Measurements from ENCODE around the gene ADK. TPM values are rescaled to one million over a fixed set of nuclear protein-coding genes. Genes with fewer than 3 reads are reported as not detected.

ADK gene
- polyA plus RNA-seq, 4 donors: 7.2 to 32.3 (median 16.1) TPM

DNA sequence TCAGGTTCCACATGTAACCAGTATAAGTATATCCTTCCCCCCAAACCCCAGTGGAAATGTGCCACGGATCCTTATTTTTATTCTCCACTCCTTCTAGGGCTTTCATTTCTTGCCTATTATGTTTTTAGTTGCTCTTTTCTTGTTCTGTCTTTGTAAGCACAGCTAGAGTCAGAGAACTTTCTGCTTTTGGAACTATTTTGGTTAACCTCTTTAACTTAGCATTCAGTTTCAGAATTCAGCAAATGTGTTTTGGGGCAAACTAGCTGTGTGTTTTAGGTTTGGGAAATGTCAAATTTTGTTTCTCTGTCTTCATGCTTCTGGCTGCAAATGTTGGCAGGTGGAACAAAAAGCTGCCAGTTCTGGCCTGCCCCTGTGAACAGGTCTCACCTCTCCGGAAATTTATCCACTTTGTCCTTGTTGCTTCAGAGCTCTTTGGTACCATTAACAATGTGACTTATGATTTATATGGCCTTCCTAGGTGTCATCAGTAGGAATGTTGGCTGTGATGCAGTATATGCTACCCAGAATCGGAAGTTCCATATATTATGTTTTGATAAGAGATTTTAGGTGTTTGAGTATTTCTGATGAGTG, 156.1 kb downstream of the ADK start:
- WGBS, 3 donors: 82 to 89% (median 89%) methylated on average over 3 of the region's 3 CpGs
- no peaks in the 10 kb centered on the region for H3K36me3 ChIP-seq (ENCODE audit: control insufficient read depth in 3 of 3, insufficient read depth in 2 of 3, low read depth in 1 of 3, low read length in 3 of 3)
- no peak for FAIRE-seq
- DNase-seq: no peak
- no peak overlapping the region for H3K4me3 ChIP-seq (ENCODE audit: low read depth in 1 of 3, low read length in 3 of 3)
- no peak overlapping the region for H3K27ac ChIP-seq (ENCODE audit: low read depth in 1 of 3, low read length in 2 of 3)
- H3K27me3 ChIP-seq (ENCODE audit: control insufficient read depth in 3 of 3, insufficient read depth in 3 of 3, low read length in 3 of 3): no peaks in the 10 kb centered on the region
- H3K4me1 ChIP-seq (ENCODE audit: control insufficient read depth in 3 of 3, insufficient read depth in 2 of 3, low read depth in 1 of 3, low read length in 2 of 3): no peaks in the 10 kb centered on the region
- no peaks in the 10 kb centered on the region for H3K9me3 ChIP-seq (ENCODE audit: control insufficient read depth in 2 of 2, insufficient read depth in 1 of 2, low read depth in 1 of 2, low read length in 1 of 2)

DNA sequence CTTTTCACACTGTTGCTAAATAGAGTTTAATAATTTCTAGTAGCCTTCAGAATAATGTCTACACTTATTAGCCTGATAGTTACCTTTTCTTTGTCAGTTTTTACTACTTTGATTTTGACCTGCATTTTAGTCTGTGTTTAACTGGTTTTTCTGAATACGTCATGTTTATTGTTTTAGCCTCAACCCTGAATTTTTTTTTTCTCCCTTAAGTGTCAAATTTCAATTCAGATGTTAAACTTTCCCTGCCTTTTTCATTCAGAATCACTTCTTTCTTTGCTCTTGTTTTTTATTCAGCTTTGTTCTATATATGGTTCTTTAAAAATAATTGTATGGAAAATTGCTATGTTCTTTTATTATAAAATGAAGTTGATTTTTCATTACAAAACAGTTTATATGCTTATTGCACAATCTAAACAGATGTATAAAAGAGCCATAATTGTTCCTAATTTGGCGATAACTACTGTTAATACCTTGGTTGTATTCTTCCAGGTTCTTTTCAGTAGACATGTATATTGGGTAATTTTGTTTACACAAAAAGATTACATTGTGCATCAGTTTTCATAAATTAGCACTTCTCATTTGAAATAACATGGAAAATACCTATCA, 159.7 kb downstream of the ADK start:
- peak; percentile 15 for FAIRE-seq
- WGBS, 3 donors: 95 to 96% (median 95%) methylated on average over 2 of the region's 2 CpGs
- no peak for DNase-seq

DNA sequence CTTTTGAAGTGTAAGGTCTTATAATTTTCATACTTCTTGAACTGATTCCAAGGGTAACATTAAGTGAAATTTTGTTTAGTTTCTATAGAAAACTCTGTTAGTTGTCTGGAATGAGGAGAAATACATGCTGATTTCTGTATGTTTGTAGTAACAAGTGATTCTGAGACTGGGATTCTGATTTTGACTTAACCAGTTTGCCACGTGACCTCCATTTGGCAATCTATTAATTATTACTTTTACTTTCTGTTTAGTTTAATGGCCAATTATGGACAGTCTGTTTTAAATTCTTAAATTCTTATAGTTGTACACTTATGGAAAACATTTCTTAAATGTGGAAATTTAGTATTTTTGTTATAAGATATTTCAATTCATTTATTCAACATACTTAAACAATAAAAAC, 163.1 kb downstream of the ADK start:
- Histone ChIP-seq H3K36me3 (ENCODE audit: control insufficient read depth in 3 of 3, insufficient read depth in 2 of 3, low read depth in 1 of 3, low read length in 3 of 3) (no peaks in the 10 kb centered on the region), H3K27me3 (ENCODE audit: control insufficient read depth in 3 of 3, insufficient read depth in 3 of 3, low read length in 3 of 3) (no peaks in the 10 kb centered on the region), H3K4me1 (ENCODE audit: control insufficient read depth in 3 of 3, insufficient read depth in 2 of 3, low read depth in 1 of 3, low read length in 2 of 3) (no peaks in the 10 kb centered on the region), H3K4me3 (ENCODE audit: low read depth in 1 of 3, low read length in 3 of 3) (no peak overlapping the region), H3K9me3 (ENCODE audit: control insufficient read depth in 2 of 2, insufficient read depth in 1 of 2, low read depth in 1 of 2, low read length in 1 of 2) (peaks cover 0 to 6% of the 10 kb centered on the region in 2 donors), H3K27ac (ENCODE audit: low read depth in 1 of 3, low read length in 2 of 3) (no peak overlapping the region)
- WGBS, 3 donors: 3 to 30% (median 12%) methylated on average over 1 of the region's 1 CpG
- DNase-seq (peak; percentile 12 to 67), FAIRE-seq (no peak)

More for the DNA sequence above, 159.7 kb downstream of the ADK start:
- no peaks in the 10 kb centered on the region for H3K4me1 ChIP-seq (ENCODE audit: control insufficient read depth in 3 of 3, insufficient read depth in 2 of 3, low read depth in 1 of 3, low read length in 2 of 3)
- H3K9me3 ChIP-seq (ENCODE audit: control insufficient read depth in 2 of 2, insufficient read depth in 1 of 2, low read depth in 1 of 2, low read length in 1 of 2): no peaks in the 10 kb centered on the region
- no peak overlapping the region for H3K4me3 ChIP-seq (ENCODE audit: low read depth in 1 of 3, low read length in 3 of 3)
- no peaks in the 10 kb centered on the region for H3K36me3 ChIP-seq (ENCODE audit: control insufficient read depth in 3 of 3, insufficient read depth in 2 of 3, low read depth in 1 of 3, low read length in 3 of 3)
- no peaks in the 10 kb centered on the region for H3K27me3 ChIP-seq (ENCODE audit: control insufficient read depth in 3 of 3, insufficient read depth in 3 of 3, low read length in 3 of 3)
- no peak overlapping the region for H3K27ac ChIP-seq (ENCODE audit: low read depth in 1 of 3, low read length in 2 of 3)

DNA sequence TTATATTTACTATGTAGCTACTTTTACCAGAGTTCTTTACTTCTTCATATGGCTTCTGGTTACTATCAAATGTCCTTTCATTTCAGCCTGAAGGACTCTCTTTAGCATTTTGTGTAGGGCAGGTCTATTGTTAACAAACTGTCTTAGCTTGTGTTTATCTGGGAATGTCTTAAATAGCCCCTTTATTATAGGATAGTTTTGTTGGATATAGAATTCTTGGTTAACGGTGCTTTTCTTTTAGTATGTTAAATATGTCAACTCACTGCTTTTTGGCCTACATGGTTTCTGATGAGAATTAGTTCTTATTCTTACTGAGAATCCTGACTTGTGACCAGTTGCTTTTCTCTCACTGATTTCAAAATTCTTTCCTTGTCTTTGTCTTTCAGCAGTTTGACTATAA, 169.0 kb downstream of the ADK start:
- H3K27ac ChIP-seq (ENCODE audit: low read depth in 1 of 3, low read length in 2 of 3): no peak overlapping the region
- peaks cover 0 to 6% of the 10 kb centered on the region in 2 donors for H3K9me3 ChIP-seq (ENCODE audit: control insufficient read depth in 2 of 2, insufficient read depth in 1 of 2, low read depth in 1 of 2, low read length in 1 of 2)
- H3K36me3 ChIP-seq (ENCODE audit: control insufficient read depth in 3 of 3, insufficient read depth in 2 of 3, low read depth in 1 of 3, low read length in 3 of 3): peaks cover 0 to 4% (median 0%) of the 10 kb centered on the region in 3 donors
- no peak for FAIRE-seq
- no peak overlapping the region for H3K4me3 ChIP-seq (ENCODE audit: low read depth in 1 of 3, low read length in 3 of 3)
- WGBS, 3 donors: 96 to 100% (median 100%) methylated on average over 1 of the region's 1 CpG
- no peaks in the 10 kb centered on the region for H3K4me1 ChIP-seq (ENCODE audit: control insufficient read depth in 3 of 3, insufficient read depth in 2 of 3, low read depth in 1 of 3, low read length in 2 of 3)
- no peak for DNase-seq
- H3K27me3 ChIP-seq (ENCODE audit: control insufficient read depth in 3 of 3, insufficient read depth in 3 of 3, low read length in 3 of 3): no peaks in the 10 kb centered on the region

DNA sequence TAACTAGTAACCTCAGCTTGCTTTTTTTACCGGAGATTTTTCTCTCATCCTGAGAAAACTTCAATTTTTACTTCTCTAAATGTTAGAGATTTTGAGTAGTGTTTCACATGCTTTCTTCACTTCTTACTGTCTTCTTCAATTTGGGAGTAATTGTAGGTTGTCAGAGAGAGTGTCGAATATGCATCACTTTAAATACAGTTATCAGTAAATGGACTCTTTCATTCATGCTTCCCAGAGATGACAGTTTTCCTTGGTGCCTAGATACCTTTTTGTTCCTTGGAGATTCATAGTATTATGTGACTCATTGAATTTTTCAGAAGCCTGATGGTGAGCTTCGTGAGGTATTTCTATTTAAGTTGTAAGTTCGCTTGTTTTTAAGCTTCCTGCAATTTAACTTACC, 169.7 kb downstream of the ADK start:
- H3K9me3 ChIP-seq (ENCODE audit: control insufficient read depth in 2 of 2, insufficient read depth in 1 of 2, low read depth in 1 of 2, low read length in 1 of 2): peaks cover 0 to 6% of the 10 kb centered on the region in 2 donors
- no peak overlapping the region for H3K27ac ChIP-seq (ENCODE audit: low read depth in 1 of 3, low read length in 2 of 3)
- FAIRE-seq: no peak
- no peak for DNase-seq
- WGBS, 3 donors: 96 to 98% (median 97%) methylated on average over 4 of the region's 4 CpGs
- no peaks in the 10 kb centered on the region for H3K4me1 ChIP-seq (ENCODE audit: control insufficient read depth in 3 of 3, insufficient read depth in 2 of 3, low read depth in 1 of 3, low read length in 2 of 3)
- no peak overlapping the region for H3K4me3 ChIP-seq (ENCODE audit: low read depth in 1 of 3, low read length in 3 of 3)
- H3K36me3 ChIP-seq (ENCODE audit: control insufficient read depth in 3 of 3, insufficient read depth in 2 of 3, low read depth in 1 of 3, low read length in 3 of 3): peaks cover 0 to 4% (median 0%) of the 10 kb centered on the region in 3 donors
- H3K27me3 ChIP-seq (ENCODE audit: control insufficient read depth in 3 of 3, insufficient read depth in 3 of 3, low read length in 3 of 3): no peaks in the 10 kb centered on the region

DNA sequence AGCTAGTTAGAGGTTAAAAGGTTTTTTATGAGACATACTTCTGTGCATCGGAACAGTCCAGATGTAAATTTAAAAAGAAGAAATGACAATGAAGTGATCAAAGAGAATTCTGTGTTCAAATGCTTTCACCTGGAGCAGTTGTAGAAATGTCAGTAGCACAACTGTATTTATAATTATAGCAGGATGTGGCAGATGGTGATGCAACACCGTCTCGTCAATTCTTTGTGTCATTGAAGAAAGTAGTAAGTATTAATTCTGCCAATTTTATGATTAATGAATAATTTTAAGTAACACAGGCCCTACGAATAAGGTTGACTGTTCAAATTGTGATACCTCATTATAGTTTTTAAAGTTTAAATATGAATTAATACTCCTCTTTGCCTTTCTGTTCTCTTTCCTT, 171.1 kb downstream of the ADK start:
- 91 to 93% (median 93%) methylated on average over 4 of the region's 4 CpGs for WGBS, 3 donors
- Histone ChIP-seq H3K4me1 (ENCODE audit: control insufficient read depth in 3 of 3, insufficient read depth in 2 of 3, low read depth in 1 of 3, low read length in 2 of 3) (no peaks in the 10 kb centered on the region), H3K36me3 (ENCODE audit: control insufficient read depth in 3 of 3, insufficient read depth in 2 of 3, low read depth in 1 of 3, low read length in 3 of 3) (peaks cover 0 to 6% (median 0%) of the 10 kb centered on the region in 3 donors), H3K9me3 (ENCODE audit: control insufficient read depth in 2 of 2, insufficient read depth in 1 of 2, low read depth in 1 of 2, low read length in 1 of 2) (peaks cover 0 to 6% of the 10 kb centered on the region in 2 donors), H3K27ac (ENCODE audit: low read depth in 1 of 3, low read length in 2 of 3) (no peak overlapping the region), H3K4me3 (ENCODE audit: low read depth in 1 of 3, low read length in 3 of 3) (no peak overlapping the region), H3K27me3 (ENCODE audit: control insufficient read depth in 3 of 3, insufficient read depth in 3 of 3, low read length in 3 of 3) (no peaks in the 10 kb centered on the region)
- FAIRE-seq (no peak), DNase-seq (no peak)

DNA sequence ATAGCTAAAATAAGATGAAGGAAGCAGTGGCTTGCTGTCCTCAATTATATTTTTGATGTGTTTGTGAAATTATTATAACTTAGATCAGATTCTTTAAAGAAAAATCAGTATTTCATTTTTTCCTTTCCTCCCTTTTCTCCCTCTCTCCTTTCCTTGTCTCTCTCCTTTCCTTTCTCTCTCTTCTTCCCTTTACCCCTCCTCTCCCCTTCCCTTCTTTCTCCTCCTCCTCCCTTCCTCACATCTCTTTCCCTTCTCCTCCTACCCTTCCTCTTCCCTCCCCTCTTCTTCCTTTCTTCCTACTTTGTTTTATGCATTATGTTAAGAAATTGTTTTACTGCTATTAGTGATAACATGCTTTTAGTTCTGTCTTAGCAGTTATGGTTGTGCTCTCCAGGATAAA, 171.5 kb downstream of the ADK start:
- Histone ChIP-seq H3K4me1 (ENCODE audit: control insufficient read depth in 3 of 3, insufficient read depth in 2 of 3, low read depth in 1 of 3, low read length in 2 of 3) (no peaks in the 10 kb centered on the region), H3K36me3 (ENCODE audit: control insufficient read depth in 3 of 3, insufficient read depth in 2 of 3, low read depth in 1 of 3, low read length in 3 of 3) (peaks cover 0 to 6% (median 0%) of the 10 kb centered on the region in 3 donors), H3K27me3 (ENCODE audit: control insufficient read depth in 3 of 3, insufficient read depth in 3 of 3, low read length in 3 of 3) (no peaks in the 10 kb centered on the region), H3K9me3 (ENCODE audit: control insufficient read depth in 2 of 2, insufficient read depth in 1 of 2, low read depth in 1 of 2, low read length in 1 of 2) (peaks cover 0 to 6% of the 10 kb centered on the region in 2 donors), H3K27ac (ENCODE audit: low read depth in 1 of 3, low read length in 2 of 3) (no peak overlapping the region), H3K4me3 (ENCODE audit: low read depth in 1 of 3, low read length in 3 of 3) (no peak overlapping the region)
- FAIRE-seq (no peak), DNase-seq (no peak)

DNA sequence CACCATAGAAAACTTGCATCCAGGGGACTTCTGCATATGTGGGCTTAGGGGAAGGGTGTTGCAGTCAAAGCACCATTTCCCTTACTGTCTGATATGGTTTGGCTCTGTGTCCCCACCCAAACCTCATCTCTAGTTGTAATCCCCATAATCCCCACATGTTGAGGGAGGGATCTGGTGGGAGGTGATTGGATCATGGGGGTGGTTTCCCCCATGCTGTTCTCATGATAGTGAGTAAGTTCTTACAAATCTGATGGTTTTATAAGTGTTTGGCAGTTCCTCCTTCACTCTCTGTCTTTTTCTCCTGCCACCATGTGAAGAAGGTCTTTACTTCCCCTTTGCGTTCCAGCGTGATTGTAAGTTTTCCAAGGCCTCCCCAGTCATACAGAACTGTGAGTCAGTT, 177.4 kb downstream of the ADK start:
- Histone ChIP-seq H3K4me3 (ENCODE audit: low read depth in 1 of 3, low read length in 3 of 3) (no peak overlapping the region), H3K27me3 (ENCODE audit: control insufficient read depth in 3 of 3, insufficient read depth in 3 of 3, low read length in 3 of 3) (no peaks in the 10 kb centered on the region), H3K27ac (ENCODE audit: low read depth in 1 of 3, low read length in 2 of 3) (no peak overlapping the region), H3K36me3 (ENCODE audit: control insufficient read depth in 3 of 3, insufficient read depth in 2 of 3, low read depth in 1 of 3, low read length in 3 of 3) (peaks cover 0 to 8% (median 0%) of the 10 kb centered on the region in 3 donors), H3K9me3 (ENCODE audit: control insufficient read depth in 2 of 2, insufficient read depth in 1 of 2, low read depth in 1 of 2, low read length in 1 of 2) (no peaks in the 10 kb centered on the region), H3K4me1 (ENCODE audit: control insufficient read depth in 3 of 3, insufficient read depth in 2 of 3, low read depth in 1 of 3, low read length in 2 of 3) (no peaks in the 10 kb centered on the region)
- WGBS, 3 donors: 83 to 94% (median 85%) methylated on average over 2 of the region's 2 CpGs
- DNase-seq: no peak
- FAIRE-seq: no peak

DNA sequence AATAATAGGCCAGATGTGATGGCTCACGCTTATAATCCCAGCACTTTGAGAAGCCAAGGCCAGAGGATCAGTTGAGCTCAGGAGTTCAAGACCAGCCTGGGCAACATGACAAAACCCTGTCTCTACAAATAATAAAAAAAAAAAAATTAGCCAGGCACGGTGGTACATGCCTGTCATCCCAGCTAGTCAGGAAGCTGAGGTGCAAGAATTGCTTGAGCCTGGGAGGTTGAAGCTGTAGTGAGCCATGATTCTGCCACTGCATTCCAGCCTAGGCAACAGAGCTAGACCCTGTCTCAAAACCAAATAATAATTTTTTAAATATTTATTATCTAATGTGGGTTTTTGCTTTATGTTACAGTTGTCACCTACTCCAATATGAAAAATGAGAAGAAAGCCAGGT, 178.9 kb downstream of the ADK start:
- H3K27me3 ChIP-seq (ENCODE audit: control insufficient read depth in 3 of 3, insufficient read depth in 3 of 3, low read length in 3 of 3): no peaks in the 10 kb centered on the region
- WGBS, 3 donors: 88 to 100% (median 91%) methylated on average over 2 of the region's 2 CpGs
- no peak for FAIRE-seq
- H3K4me1 ChIP-seq (ENCODE audit: control insufficient read depth in 3 of 3, insufficient read depth in 2 of 3, low read depth in 1 of 3, low read length in 2 of 3): no peaks in the 10 kb centered on the region
- no peak overlapping the region for H3K27ac ChIP-seq (ENCODE audit: low read depth in 1 of 3, low read length in 2 of 3)
- H3K9me3 ChIP-seq (ENCODE audit: control insufficient read depth in 2 of 2, insufficient read depth in 1 of 2, low read depth in 1 of 2, low read length in 1 of 2): peaks cover 0 to 2% of the 10 kb centered on the region in 2 donors
- no peak overlapping the region for H3K4me3 ChIP-seq (ENCODE audit: low read depth in 1 of 3, low read length in 3 of 3)
- DNase-seq: no peak
- peaks cover 0 to 4% (median 0%) of the 10 kb centered on the region in 3 donors for H3K36me3 ChIP-seq (ENCODE audit: control insufficient read depth in 3 of 3, insufficient read depth in 2 of 3, low read depth in 1 of 3, low read length in 3 of 3)

All from small intestine (tissue), 7 donors.